MG63 (cell line): ENCODE measurements around the gene PDGFD. TPM values are rescaled to one million over a fixed set of nuclear protein-coding genes. Genes with fewer than 3 reads are reported as not detected.

Experiments used
- DNase-seq: peaks from one replicate; pipeline ENCODE4 v3.0.0-alpha.2; 2020
- H3K27me3 ChIP-seq: fragments of 250-450 bp; sonication (Bioruptor Pico); 2 replicates; pipeline ENCODE4 v1.5.1; 2020; ENCODE audit warnings: mild to moderate bottlenecking, moderate library complexity
- H3K36me3 ChIP-seq: fragments of 250-450 bp; sonication (Bioruptor Pico); 2 replicates; pipeline ENCODE4 v1.5.1; 2020; ENCODE audit warnings: mild to moderate bottlenecking, moderate library complexity
- H3K4me3 ChIP-seq: fragments of 250-450 bp; sonication (Bioruptor Pico); 2 replicates; pipeline ENCODE4 v1.5.1; 2020; ENCODE audit warnings: mild to moderate bottlenecking, moderate library complexity
- H3K9me3 ChIP-seq: fragments of 250-450 bp; sonication (Bioruptor Pico); 2 replicates; pipeline ENCODE4 v1.5.1; 2020; ENCODE audit warnings: mild to moderate bottlenecking, moderate library complexity
- total RNA-seq: library from RNA; depleted of rRNA; stranded (reverse); fragments of >200 nt; shearing (Covaris generic); gene quantifications from 2 replicates; pipeline ENCODE4 v1.2.3, GENCODE V29; 2014; ENCODE audit warnings: low replicate concordance

The PDGFD gene
- total RNA-seq, 1 experiment from 2014 or later: 0.95 TPM

- no peak for DNase-seq
- Histone ChIP-seq H3K9me3 (no peaks in the 10 kb centered on the region), H3K27me3 (no peaks in the 10 kb centered on the region), H3K4me3 (no peak overlapping the region), H3K36me3 (no peaks in the 10 kb centered on the region)
These were observed 280.1 kb downstream of the PDGFD start for GRCh38 chr11:103883856-103884255.

GRCh38 chr11:103883291-103883690, 280.7 kb downstream of the PDGFD start:
- Histone ChIP-seq H3K27me3 (no peaks in the 10 kb centered on the region), H3K9me3 (no peaks in the 10 kb centered on the region), H3K36me3 (no peaks in the 10 kb centered on the region), H3K4me3 (no peak overlapping the region)
- no peak for DNase-seq

GRCh38 chr11:103881584-103881983, 282.4 kb downstream of the PDGFD start:
- Histone ChIP-seq H3K27me3 (no peaks in the 10 kb centered on the region), H3K4me3 (no peak overlapping the region), H3K9me3 (no peaks in the 10 kb centered on the region), H3K36me3 (no peaks in the 10 kb centered on the region)
- no peak for DNase-seq

GRCh38 chr11:103880968-103881367, 283.0 kb downstream of the PDGFD start:
- no peak overlapping the region for H3K4me3 ChIP-seq
- no peaks in the 10 kb centered on the region for H3K27me3 ChIP-seq
- no peaks in the 10 kb centered on the region for H3K9me3 ChIP-seq
- H3K36me3 ChIP-seq: no peaks in the 10 kb centered on the region
- DNase-seq: no peak

GRCh38 chr11:103878646-103879045, 285.3 kb downstream of the PDGFD start:
- DNase-seq: no peak
- Histone ChIP-seq H3K36me3 (no peaks in the 10 kb centered on the region), H3K27me3 (no peaks in the 10 kb centered on the region)

GRCh38 chr11:103877221-103877620, 286.7 kb downstream of the PDGFD start:
- H3K27me3 ChIP-seq: no peaks in the 10 kb centered on the region
- no peak for DNase-seq
- no peaks in the 10 kb centered on the region for H3K9me3 ChIP-seq
- H3K4me3 ChIP-seq: no peak overlapping the region
- H3K36me3 ChIP-seq: no peaks in the 10 kb centered on the region

More at GRCh38 chr11:103878646-103879045, 285.3 kb downstream of the PDGFD start:
- Histone ChIP-seq H3K4me3 (no peak overlapping the region), H3K9me3 (no peaks in the 10 kb centered on the region)

GRCh38 chr11:103875855-103876510, 288.0 kb downstream of the PDGFD start:
- Histone ChIP-seq H3K36me3 (no peaks in the 10 kb centered on the region), H3K9me3 (no peaks in the 10 kb centered on the region), H3K4me3 (no peak overlapping the region), H3K27me3 (no peaks in the 10 kb centered on the region)
- no peak for DNase-seq

- Histone ChIP-seq H3K27me3 (no peaks in the 10 kb centered on the region), H3K36me3 (no peaks in the 10 kb centered on the region), H3K9me3 (no peaks in the 10 kb centered on the region), H3K4me3 (no peak overlapping the region)
- no peak for DNase-seq
These were observed 291.2 kb downstream of the PDGFD start for GRCh38 chr11:103872748-103873147.

- Histone ChIP-seq H3K9me3 (no peaks in the 10 kb centered on the region), H3K4me3 (no peak overlapping the region), H3K36me3 (no peaks in the 10 kb centered on the region), H3K27me3 (no peaks in the 10 kb centered on the region)
- no peak for DNase-seq
These were observed 291.9 kb downstream of the PDGFD start for GRCh38 chr11:103871923-103872551.

GRCh38 chr11:103870821-103871309, 293.1 kb downstream of the PDGFD start:
- Histone ChIP-seq H3K36me3 (no peaks in the 10 kb centered on the region), H3K27me3 (no peaks in the 10 kb centered on the region), H3K9me3 (no peaks in the 10 kb centered on the region), H3K4me3 (no peak overlapping the region)
- no peak for DNase-seq

GRCh38 chr11:103867481-103867880, 296.5 kb downstream of the PDGFD start:
- DNase-seq: no peak
- H3K9me3 ChIP-seq: no peaks in the 10 kb centered on the region
- no peaks in the 10 kb centered on the region for H3K36me3 ChIP-seq
- H3K27me3 ChIP-seq: no peaks in the 10 kb centered on the region
- no peak overlapping the region for H3K4me3 ChIP-seq

GRCh38 chr11:103863497-103863896, 300.4 kb downstream of the PDGFD start:
- Histone ChIP-seq H3K27me3 (no peaks in the 10 kb centered on the region), H3K9me3 (no peaks in the 10 kb centered on the region), H3K36me3 (no peaks in the 10 kb centered on the region), H3K4me3 (no peak overlapping the region)
- DNase-seq: no peak

GRCh38 chr11:103862802-103863174, 301.2 kb downstream of the PDGFD start:
- DNase-seq: no peak
- Histone ChIP-seq H3K4me3 (no peak overlapping the region), H3K27me3 (no peaks in the 10 kb centered on the region; the same call in 1 of the 2 replicates), H3K9me3 (no peaks in the 10 kb centered on the region), H3K36me3 (no peaks in the 10 kb centered on the region)

GRCh38 chr11:103862094-103862801, 301.7 kb downstream of the PDGFD start:
- no peak for DNase-seq
- Histone ChIP-seq H3K27me3 (no peaks in the 10 kb centered on the region; the same call in 1 of the 2 replicates), H3K4me3 (no peak overlapping the region), H3K36me3 (no peaks in the 10 kb centered on the region), H3K9me3 (no peaks in the 10 kb centered on the region)
